Measurements from ENCODE around the gene SGSM1. TPM values are rescaled to one million over a fixed set of nuclear protein-coding genes. Genes with fewer than 3 reads are reported as not detected.

SGSM1 gene
- total RNA-seq, 1 experiment from 2014 or later = 4.3 TPM

- H3K4me3 Mint-ChIP-seq = peak overlapping the region; percentile 95
- H3K27me3 Mint-ChIP-seq (ENCODE audit: low read depth) = no peaks in the 10 kb centered on the region
- WGBS (ENCODE audit: extremely low coverage, insufficient read length, low lambda C conversion rate) = no CpG with 5 or more reads among the region's 35 CpGs
Observed at GRCh38 chr22:24952837-24953383, 146.9 kb downstream of the SGSM1 start.

More at GRCh38 chr22:24952837-24953383, 146.9 kb downstream of the SGSM1 start:
- peak overlapping the region; percentile 91 for H3K4me2 ChIP-seq (ENCODE audit: insufficient read depth, insufficient read length, low read length)
- no peak overlapping the region for H2BK15ac ChIP-seq (ENCODE audit: low read depth, low read length)
- DNase-seq = peak; percentile 81
- H3K27ac ChIP-seq (ENCODE audit: insufficient read length, low read depth, low read length) = no peak overlapping the region
- H3K4ac ChIP-seq (ENCODE audit: low read depth, low read length) = peak overlapping the region; percentile 41; the same call in 1 of the 2 replicates
- no peak overlapping the region for H3K23ac ChIP-seq (ENCODE audit: insufficient read length, low read depth, low read length)
- no peak overlapping the region for H2BK12ac ChIP-seq (ENCODE audit: insufficient read length, low read depth, low read length)
- no peaks in the 10 kb centered on the region for H3K9me3 Mint-ChIP-seq
- peak overlapping the region; percentile 54 for H4K91ac ChIP-seq (ENCODE audit: insufficient read length, low read depth, low read length)
- H3K18ac ChIP-seq (ENCODE audit: insufficient read length, low read depth, low read length) = peak overlapping the region; percentile 89
- H3K14ac ChIP-seq (ENCODE audit: insufficient read depth, low read length) = peak overlapping the region; percentile 94
- no peaks in the 10 kb centered on the region for H3K79me1 ChIP-seq (ENCODE audit: insufficient read depth, low read depth, low read length, poor library complexity, severe bottlenecking)
- H3K27ac Mint-ChIP-seq = peak overlapping the region; percentile 96 to 98 (median 98)
- H2AFZ ChIP-seq (ENCODE audit: low read length) = no peak overlapping the region
- H3K9me3 ChIP-seq (ENCODE audit: control insufficient read depth, low read depth, low read length) = no peaks in the 10 kb centered on the region
- no peak overlapping the region for H2BK120ac ChIP-seq (ENCODE audit: low read depth, low read length, poor library complexity, severe bottlenecking)
- no peak overlapping the region for H2BK20ac ChIP-seq (ENCODE audit: low read depth, low read length, poor library complexity, severe bottlenecking)
- H2BK5ac ChIP-seq (ENCODE audit: insufficient read length, low read length) = no peak overlapping the region
- no peak overlapping the region for H2AK5ac ChIP-seq (ENCODE audit: insufficient read length, low read length)
- H3K36me3 Mint-ChIP-seq (ENCODE audit: insufficient read depth in 1 of 3, low read depth in 3 of 3) = peaks cover 0 to 6% (median 5%) of the 10 kb centered on the region in 3 experiments; a peak in 2 of 7 replicates
- peaks cover 44 to 50% of the 10 kb centered on the region in 2 experiments for H3K4me1 Mint-ChIP-seq
- H3T11ph ChIP-seq (ENCODE audit: low read length) = no peak overlapping the region
- no peak overlapping the region for H3K56ac ChIP-seq (ENCODE audit: insufficient read length, low read depth, low read length)
- no peak overlapping the region for H4K5ac ChIP-seq (ENCODE audit: insufficient read length, low read depth, low read length)
- no peaks in the 10 kb centered on the region for H3K27me3 ChIP-seq (ENCODE audit: insufficient read depth, low read length)
- H3K79me2 ChIP-seq (ENCODE audit: insufficient read depth, low read length) = no peaks in the 10 kb centered on the region
- peaks cover 4% of the 10 kb centered on the region; the same call in 1 of the 2 replicates for H3K4me1 ChIP-seq (ENCODE audit: insufficient read depth, low read length)
- no peak for TF ChIP-seq CTCF (conservative IDR thresholded peaks at IDR 0.05)
- H3K9ac ChIP-seq (ENCODE audit: extremely low read depth, insufficient read length, low read length) = peak overlapping the region; percentile 94
- H3K23me2 ChIP-seq (ENCODE audit: insufficient read length, low read depth, low read length, poor library complexity, severe bottlenecking) = peaks cover 12% of the 10 kb centered on the region
- H4K20me1 ChIP-seq (ENCODE audit: control insufficient read depth, insufficient read depth, insufficient read length) = no peaks in the 10 kb centered on the region
- no peak overlapping the region for H4K8ac ChIP-seq (replicated peaks; ENCODE audit: insufficient read length, low read depth, low read length)
